GM23338 (cell line): ENCODE results near the gene KNL1. TPM values are rescaled to one million over a fixed set of nuclear protein-coding genes. Genes with fewer than 3 reads are reported as not detected.

ENCODE experiments used
- ATAC-seq: fragments of 200-7000 bp; cut with Tn5 transposase; 3 replicates; pipeline ENCODE4 v1.9.1; 2020
- DNase-seq: peaks from one replicate; pipeline ENCODE4 v3.0.0-alpha.2; 2015; ENCODE audit warnings: low spot score
- H2AFZ ChIP-seq: fragments of 200-600 bp; sonication (generic); 2 replicates; pipeline ENCODE4 v1.8.0; 2016; ENCODE audit warnings: antibody characterized with exemption, mild to moderate bottlenecking, moderate library complexity
- H3F3A ChIP-seq: fragments of 200-600 bp; sonication (generic); replicated peaks from 2 replicates; pipeline ENCODE4 v1.8.0; 2017; ENCODE audit warnings: antibody characterized with exemption, mixed run types, low read depth
- H3K27ac ChIP-seq: fragments of 200-600 bp; sonication (generic); 2 replicates; pipeline ENCODE4 v1.6.1; 2016; ENCODE audit warnings: low read depth
- H3K27me3 ChIP-seq: fragments of 200-600 bp; sonication (generic); 2 replicates; pipeline ENCODE4 v1.8.0; 2016; ENCODE audit warnings: mild to moderate bottlenecking, mixed run types, moderate library complexity; ENCODE audit not compliant: insufficient read depth
- H3K36me3 ChIP-seq: fragments of 200-600 bp; sonication (generic); 2 replicates; pipeline ENCODE4 v1.8.0; 2016; ENCODE audit warnings: mild to moderate bottlenecking; ENCODE audit not compliant: insufficient read depth
- H3K4me1 ChIP-seq: fragments of 200-600 bp; sonication (generic); 2 replicates; pipeline ENCODE4 v1.8.0; 2016; ENCODE audit warnings: mild to moderate bottlenecking, moderate library complexity; ENCODE audit not compliant: insufficient read depth
- H3K4me2 ChIP-seq: fragments of 200-600 bp; sonication (generic); 2 replicates; pipeline ENCODE4 v1.7.1; 2017; ENCODE audit warnings: mixed run types
- H3K4me3 ChIP-seq: fragments of 200-600 bp; sonication (generic); 2 replicates; pipeline ENCODE4 v1.6.1; 2016; ENCODE audit warnings: mixed run types
- H3K79me2 ChIP-seq: fragments of 200-600 bp; sonication (generic); replicated peaks from 2 replicates; pipeline ENCODE4 v1.8.0; 2017; ENCODE audit warnings: mild to moderate bottlenecking; ENCODE audit not compliant: insufficient read depth
- H3K9me2 ChIP-seq: fragments of 200-600 bp; sonication (generic); 2 replicates; pipeline ENCODE4 v1.8.0; 2017; ENCODE audit not compliant: insufficient read depth
- H4K20me1 ChIP-seq: fragments of 200-600 bp; sonication (generic); replicated peaks from 2 replicates; pipeline ENCODE4 v1.8.0; 2017; ENCODE audit warnings: mild to moderate bottlenecking; ENCODE audit not compliant: insufficient read depth
- H3K27ac Mint-ChIP-seq: 2 replicates; pipeline ENCODE4 v1.8.0; 2020; ENCODE audit warnings: inconsistent platforms, mild to moderate bottlenecking, moderate library complexity, mixed read lengths
- H3K27me3 Mint-ChIP-seq: 3 replicates; pipeline ENCODE4 v1.8.0; 2022; ENCODE audit warnings: low read depth, mild to moderate bottlenecking, moderate library complexity, mixed read lengths, inconsistent platforms; ENCODE audit not compliant: insufficient read depth, poor library complexity
- H3K36me3 Mint-ChIP-seq: 3 replicates; pipeline ENCODE4 v1.8.0; 2021; ENCODE audit warnings: low read depth, mild to moderate bottlenecking, inconsistent platforms, moderate library complexity, mixed read lengths
- H3K4me1 Mint-ChIP-seq: 3 replicates; pipeline ENCODE4 v1.8.0; 2020; ENCODE audit warnings: mild to moderate bottlenecking, inconsistent platforms, mixed read lengths
- H3K4me3 Mint-ChIP-seq: 3 replicates; pipeline ENCODE4 v1.8.0; 2021; ENCODE audit warnings: moderate library complexity, mild to moderate bottlenecking, inconsistent platforms, mixed read lengths
- H3K9me3 Mint-ChIP-seq: 3 replicates; pipeline ENCODE4 v1.8.0; 2020; ENCODE audit warnings: moderate library complexity, mild to moderate bottlenecking, inconsistent platforms, mixed read lengths
- CREB1 ChIP-seq: fragments of 250-450 bp; sonication (Bioruptor Pico); IDR thresholded peaks from 2 replicates; pipeline ENCODE4 v1.5.0; 2020; ENCODE audit warnings: low read depth, mild to moderate bottlenecking, moderate library complexity
- EZH2 ChIP-seq: fragments of 200-600 bp; sonication (generic); IDR thresholded peaks from one replicate; pipeline ENCODE4 v1.8.0; 2017; ENCODE audit warnings: antibody characterized with exemption, mild to moderate bottlenecking, low read depth; ENCODE audit not compliant: unreplicated experiment
- EZH2phosphoT487 ChIP-seq: fragments of 200-600 bp; sonication (generic); IDR thresholded peaks from one replicate; pipeline ENCODE4 v1.8.1; 2018; ENCODE audit warnings: antibody characterized with exemption; ENCODE audit not compliant: unreplicated experiment
- JUNB ChIP-seq: IDR thresholded peaks from one replicate; pipeline ENCODE4 v1.6.1; 2016; ENCODE audit warnings: antibody characterized with exemption; ENCODE audit not compliant: unreplicated experiment
- NANOG ChIP-seq: IDR thresholded peaks from 2 replicates; pipeline ENCODE4 v1.6.1; 2016; ENCODE audit warnings: antibody characterized with exemption, borderline replicate concordance
- POLR2AphosphoS5 ChIP-seq: IDR thresholded peaks from 2 replicates; pipeline ENCODE4 v1.6.1; 2016; ENCODE audit warnings: antibody characterized with exemption, low read depth
- STAT1 ChIP-seq: IDR thresholded peaks from one replicate; pipeline ENCODE4 v1.6.1; 2016; ENCODE audit warnings: antibody characterized with exemption; ENCODE audit not compliant: unreplicated experiment
- ZNF114 ChIP-seq: fragments of 250-450 bp; sonication (Bioruptor Pico); IDR thresholded peaks from 2 replicates; pipeline ENCODE4 v1.5.0; 2020; ENCODE audit warnings: mild to moderate bottlenecking, moderate library complexity
- ZNF331 ChIP-seq: fragments of 250-450 bp; sonication (Bioruptor Pico); IDR thresholded peaks from 2 replicates; pipeline ENCODE4 v1.5.0; 2020; ENCODE audit warnings: low read depth, mild to moderate bottlenecking, moderate library complexity
- ZNF462 ChIP-seq: fragments of 250-450 bp; sonication (Bioruptor Pico); IDR thresholded peaks from 2 replicates; pipeline ENCODE4 v1.5.0; 2020; ENCODE audit warnings: mild to moderate bottlenecking, moderate library complexity
- polyA plus RNA-seq: library from polyadenylated mRNA; unstranded; fragments of >200 nt; fragmentation: Nextera tagmentation; extraction: Ambion mirVana; gene quantifications from 2 replicates; pipeline ENCODE4 v1.2.1, GENCODE V29; 2016
- total RNA-seq: library from RNA; depleted of rRNA; stranded (reverse); fragments of >200 nt; shearing (Covaris generic); gene quantifications from 2 replicates; pipeline ENCODE4 v1.2.3, GENCODE V29; 2014
- TF ChIP-seq, protein P1 (sequence below): IDR thresholded peaks from one replicate; pipeline ENCODE4 v1.6.1; 2018; ENCODE audit warnings: antibody characterized with exemption; ENCODE audit not compliant: unreplicated experiment
- TF ChIP-seq, protein P2 (sequence below): IDR thresholded peaks from 2 replicates; pipeline ENCODE4 v1.6.1; 2016; ENCODE audit warnings: antibody characterized with exemption
- TF ChIP-seq, protein P3 (sequence below), 2 experiments: fragments of 200-600 bp in 1 of 2; sonication (generic) in 1 of 2; conservative IDR thresholded peaks; 2 replicates each; pipeline versions ENCODE4 v1.5.1 to v1.6.1; 2016 to 2017; ENCODE audit warnings: antibody characterized with exemption in 2 of 2, low read depth in 2 of 2, mild to moderate bottlenecking in 2 of 2, moderate library complexity in 1 of 2

The KNL1 gene
- total and polyA plus RNA-seq, 2 experiments from 2014 or later: 16.7 to 43.2 TPM

DNA sequence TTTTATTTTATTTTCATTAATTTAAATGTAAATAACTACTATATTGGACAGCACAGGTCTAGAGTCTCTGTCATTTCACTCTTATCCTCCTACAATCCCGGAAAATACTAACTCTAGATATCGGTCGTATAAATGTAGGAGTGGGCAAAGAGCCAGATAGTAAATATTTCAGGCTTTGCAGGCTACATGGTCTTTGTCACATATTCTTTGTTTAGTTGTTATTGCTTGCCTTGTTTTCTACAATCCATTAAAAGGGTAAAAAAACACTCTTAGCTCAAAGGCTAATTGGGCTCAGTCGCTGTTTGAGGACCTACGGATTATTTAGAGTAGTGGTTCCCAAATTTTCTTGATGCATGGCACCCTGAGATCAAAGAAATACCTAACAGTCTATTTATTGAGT is 1.7 kb downstream of the KNL1 start (continued):
- TF ChIP-seq, protein P1, sequence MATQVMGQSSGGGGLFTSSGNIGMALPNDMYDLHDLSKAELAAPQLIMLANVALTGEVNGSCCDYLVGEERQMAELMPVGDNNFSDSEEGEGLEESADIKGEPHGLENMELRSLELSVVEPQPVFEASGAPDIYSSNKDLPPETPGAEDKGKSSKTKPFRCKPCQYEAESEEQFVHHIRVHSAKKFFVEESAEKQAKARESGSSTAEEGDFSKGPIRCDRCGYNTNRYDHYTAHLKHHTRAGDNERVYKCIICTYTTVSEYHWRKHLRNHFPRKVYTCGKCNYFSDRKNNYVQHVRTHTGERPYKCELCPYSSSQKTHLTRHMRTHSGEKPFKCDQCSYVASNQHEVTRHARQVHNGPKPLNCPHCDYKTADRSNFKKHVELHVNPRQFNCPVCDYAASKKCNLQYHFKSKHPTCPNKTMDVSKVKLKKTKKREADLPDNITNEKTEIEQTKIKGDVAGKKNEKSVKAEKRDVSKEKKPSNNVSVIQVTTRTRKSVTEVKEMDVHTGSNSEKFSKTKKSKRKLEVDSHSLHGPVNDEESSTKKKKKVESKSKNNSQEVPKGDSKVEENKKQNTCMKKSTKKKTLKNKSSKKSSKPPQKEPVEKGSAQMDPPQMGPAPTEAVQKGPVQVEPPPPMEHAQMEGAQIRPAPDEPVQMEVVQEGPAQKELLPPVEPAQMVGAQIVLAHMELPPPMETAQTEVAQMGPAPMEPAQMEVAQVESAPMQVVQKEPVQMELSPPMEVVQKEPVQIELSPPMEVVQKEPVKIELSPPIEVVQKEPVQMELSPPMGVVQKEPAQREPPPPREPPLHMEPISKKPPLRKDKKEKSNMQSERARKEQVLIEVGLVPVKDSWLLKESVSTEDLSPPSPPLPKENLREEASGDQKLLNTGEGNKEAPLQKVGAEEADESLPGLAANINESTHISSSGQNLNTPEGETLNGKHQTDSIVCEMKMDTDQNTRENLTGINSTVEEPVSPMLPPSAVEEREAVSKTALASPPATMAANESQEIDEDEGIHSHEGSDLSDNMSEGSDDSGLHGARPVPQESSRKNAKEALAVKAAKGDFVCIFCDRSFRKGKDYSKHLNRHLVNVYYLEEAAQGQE: no peak
- TF ChIP-seq ZNF114 (CRISPR knock-in tag): no peak
- no peak for TF ChIP-seq STAT1

DNA sequence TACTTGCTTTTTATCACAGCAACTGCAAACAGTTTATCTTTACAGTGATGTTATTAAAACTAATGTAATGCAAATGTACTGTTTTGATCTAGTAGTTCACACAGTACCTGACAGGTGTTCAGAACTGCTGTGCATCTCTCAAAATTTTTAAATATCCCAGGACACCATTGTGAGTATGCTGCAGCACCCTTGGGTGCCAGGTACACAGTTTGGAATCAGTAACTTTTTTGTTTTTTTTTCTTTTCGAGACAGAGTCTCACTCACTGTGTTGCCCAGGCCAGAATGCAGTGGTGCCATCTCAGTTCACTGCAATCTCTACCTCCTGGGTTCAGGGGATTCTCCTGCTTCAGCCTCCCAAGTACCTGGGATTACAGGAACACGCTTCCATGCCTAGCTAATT is 3.0 kb downstream of the KNL1 start:
- DNase-seq: no peak
- Histone ChIP-seq H2AFZ (no peak overlapping the region), H3K27ac (no peak overlapping the region), H3K4me1 (peaks cover 6% of the 10 kb centered on the region; the same call in 1 of the 2 replicates), H3K4me3 (no peak overlapping the region), H4K20me1 (no peaks in the 10 kb centered on the region; the same call in 1 of the 2 replicates), H3K36me3 (no peaks in the 10 kb centered on the region), H3F3A (peaks cover 4% of the 10 kb centered on the region; the same call in 1 of the 2 replicates), H3K27me3 (no peaks in the 10 kb centered on the region), H3K79me2 (peaks cover 59% of the 10 kb centered on the region), H3K9me2 (no peaks in the 10 kb centered on the region), H3K4me2 (no peak overlapping the region)
- H3K27ac Mint-ChIP-seq: no peak overlapping the region
- H3K9me3 Mint-ChIP-seq: peaks cover 5% of the 10 kb centered on the region
- ATAC-seq: no peak
- peaks cover 3% of the 10 kb centered on the region; the same call in 1 of the 3 replicates for H3K36me3 Mint-ChIP-seq
- H3K4me1 Mint-ChIP-seq: peaks cover 11% of the 10 kb centered on the region
- H3K4me3 Mint-ChIP-seq: no peak overlapping the region
- H3K27me3 Mint-ChIP-seq: peaks cover 8% of the 10 kb centered on the region
- TF ChIP-seq ZNF462 (CRISPR knock-in tag) (no peak), CREB1 (CRISPR knock-in tag) (no peak), JUNB (no peak), NANOG (no peak), STAT1 (no peak), EZH2phosphoT487 (no peak), ZNF331 (no peak), POLR2AphosphoS5 (no peak), ZNF114 (CRISPR knock-in tag) (no peak), EZH2 (no peak)
- TF ChIP-seq, protein P2, sequence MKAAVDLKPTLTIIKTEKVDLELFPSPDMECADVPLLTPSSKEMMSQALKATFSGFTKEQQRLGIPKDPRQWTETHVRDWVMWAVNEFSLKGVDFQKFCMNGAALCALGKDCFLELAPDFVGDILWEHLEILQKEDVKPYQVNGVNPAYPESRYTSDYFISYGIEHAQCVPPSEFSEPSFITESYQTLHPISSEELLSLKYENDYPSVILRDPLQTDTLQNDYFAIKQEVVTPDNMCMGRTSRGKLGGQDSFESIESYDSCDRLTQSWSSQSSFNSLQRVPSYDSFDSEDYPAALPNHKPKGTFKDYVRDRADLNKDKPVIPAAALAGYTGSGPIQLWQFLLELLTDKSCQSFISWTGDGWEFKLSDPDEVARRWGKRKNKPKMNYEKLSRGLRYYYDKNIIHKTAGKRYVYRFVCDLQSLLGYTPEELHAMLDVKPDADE: no peak
- TF ChIP-seq, protein P3, sequence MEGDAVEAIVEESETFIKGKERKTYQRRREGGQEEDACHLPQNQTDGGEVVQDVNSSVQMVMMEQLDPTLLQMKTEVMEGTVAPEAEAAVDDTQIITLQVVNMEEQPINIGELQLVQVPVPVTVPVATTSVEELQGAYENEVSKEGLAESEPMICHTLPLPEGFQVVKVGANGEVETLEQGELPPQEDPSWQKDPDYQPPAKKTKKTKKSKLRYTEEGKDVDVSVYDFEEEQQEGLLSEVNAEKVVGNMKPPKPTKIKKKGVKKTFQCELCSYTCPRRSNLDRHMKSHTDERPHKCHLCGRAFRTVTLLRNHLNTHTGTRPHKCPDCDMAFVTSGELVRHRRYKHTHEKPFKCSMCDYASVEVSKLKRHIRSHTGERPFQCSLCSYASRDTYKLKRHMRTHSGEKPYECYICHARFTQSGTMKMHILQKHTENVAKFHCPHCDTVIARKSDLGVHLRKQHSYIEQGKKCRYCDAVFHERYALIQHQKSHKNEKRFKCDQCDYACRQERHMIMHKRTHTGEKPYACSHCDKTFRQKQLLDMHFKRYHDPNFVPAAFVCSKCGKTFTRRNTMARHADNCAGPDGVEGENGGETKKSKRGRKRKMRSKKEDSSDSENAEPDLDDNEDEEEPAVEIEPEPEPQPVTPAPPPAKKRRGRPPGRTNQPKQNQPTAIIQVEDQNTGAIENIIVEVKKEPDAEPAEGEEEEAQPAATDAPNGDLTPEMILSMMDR (conservative IDR thresholded peaks at IDR 0.05; ENCODE audit: low read depth in 2 of 2): no peak
